IPS-NIHi7 (cell line): ENCODE results near the gene CASZ1.

Experiments
- DNase-seq: peaks from one replicate; pipeline ENCODE4 v3.0.0; 2012; ENCODE audit warnings: mixed read lengths; ENCODE audit errors: extremely low spot score

CASZ1 gene

DNA sequence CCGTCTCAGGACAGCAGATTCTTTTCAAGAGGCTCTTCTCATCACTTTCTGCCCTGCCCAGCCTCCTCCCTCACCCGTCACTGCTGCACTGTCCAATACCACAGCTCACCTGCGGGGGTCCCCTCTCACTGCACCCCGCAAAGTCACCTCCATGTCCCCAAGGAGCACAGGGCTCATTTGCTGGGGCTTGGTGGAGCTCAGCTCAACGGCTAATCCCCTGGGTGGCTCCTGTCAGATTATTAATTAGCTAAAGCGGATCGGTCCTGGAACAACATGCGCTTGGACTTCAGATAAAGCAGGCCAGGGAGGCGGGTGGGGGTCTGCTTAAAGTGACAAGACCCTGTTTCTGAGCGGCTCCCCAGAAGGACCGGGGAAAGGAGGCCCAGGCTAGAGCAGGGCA is 43.1 kb downstream of the CASZ1 start:
- DNase-seq, result peak; percentile 46

DNA sequence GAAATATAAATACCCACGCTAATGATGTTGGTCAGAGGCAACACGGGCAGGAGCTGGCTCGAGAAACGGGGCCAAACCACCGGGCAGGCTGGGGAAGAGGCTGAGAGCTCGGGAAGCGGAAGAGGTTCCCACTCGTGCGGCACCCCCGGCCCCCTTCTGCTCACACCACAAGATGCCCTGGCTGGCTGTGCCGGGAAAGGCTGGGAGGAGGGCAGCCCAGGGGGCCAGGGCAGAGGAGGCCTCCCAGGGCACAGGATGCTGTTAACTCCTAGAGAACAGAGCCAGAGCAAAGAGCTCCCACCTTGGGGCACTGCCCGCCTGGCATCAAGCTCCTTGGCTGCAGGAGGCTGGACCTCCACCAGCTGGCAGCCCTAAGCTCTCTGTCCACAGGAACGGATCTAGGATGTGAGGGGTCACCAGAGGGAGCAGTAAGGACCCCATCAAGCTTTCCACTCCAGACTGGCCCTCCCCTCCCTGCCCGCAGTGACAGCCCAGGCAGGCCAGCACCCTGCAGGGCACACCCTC is 44.8 kb downstream of the CASZ1 start:
- no peak for DNase-seq

DNA sequence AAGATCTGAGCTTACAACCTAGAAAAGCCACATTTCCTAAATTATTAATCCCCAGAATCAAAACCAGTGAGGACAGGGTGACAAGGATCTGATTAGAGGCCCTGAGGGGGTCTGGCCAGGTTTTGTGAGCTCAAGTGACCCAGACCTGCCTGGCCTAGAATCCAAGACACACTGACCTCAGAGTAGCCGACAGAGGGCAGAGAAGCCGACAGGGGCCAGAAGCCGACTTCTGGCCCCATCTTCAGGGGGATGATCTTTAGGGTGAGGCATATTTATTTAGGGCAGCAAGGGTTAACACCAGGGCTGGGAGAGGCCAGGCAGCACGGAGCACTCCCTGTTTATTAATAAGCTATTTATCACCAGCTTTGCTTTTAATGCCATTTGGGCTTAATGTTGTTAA is 45.3 kb downstream of the CASZ1 start:
- DNase-seq, result no peak

DNA sequence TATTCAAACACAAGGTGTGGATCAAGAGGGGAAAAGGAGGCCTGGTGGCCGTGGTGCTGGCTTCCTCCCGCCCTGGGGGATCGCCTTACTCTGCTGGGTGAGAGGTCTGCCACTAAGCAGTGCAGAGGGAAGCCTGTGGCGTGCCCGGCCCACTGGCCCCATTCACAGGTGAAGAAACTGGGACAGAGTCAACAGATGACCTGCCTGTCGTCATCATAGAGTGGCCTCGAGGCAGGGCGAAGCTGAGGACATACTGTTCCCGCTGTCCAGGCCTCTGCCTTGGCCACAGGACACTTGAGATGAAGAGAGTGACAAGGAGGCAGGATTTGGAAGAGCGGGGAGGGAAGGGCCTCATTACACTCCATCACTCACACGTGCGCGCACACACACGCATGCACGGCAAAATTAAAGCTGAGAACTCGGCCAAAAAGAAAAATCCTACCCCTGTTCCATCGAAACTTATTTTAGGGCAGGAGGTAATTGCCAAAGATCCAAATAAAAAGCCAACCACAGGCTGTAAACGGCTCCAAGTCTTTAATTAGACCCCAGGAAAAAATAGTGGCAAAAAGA is 50.5 kb downstream of the CASZ1 start:
- DNase-seq, result no peak

DNA sequence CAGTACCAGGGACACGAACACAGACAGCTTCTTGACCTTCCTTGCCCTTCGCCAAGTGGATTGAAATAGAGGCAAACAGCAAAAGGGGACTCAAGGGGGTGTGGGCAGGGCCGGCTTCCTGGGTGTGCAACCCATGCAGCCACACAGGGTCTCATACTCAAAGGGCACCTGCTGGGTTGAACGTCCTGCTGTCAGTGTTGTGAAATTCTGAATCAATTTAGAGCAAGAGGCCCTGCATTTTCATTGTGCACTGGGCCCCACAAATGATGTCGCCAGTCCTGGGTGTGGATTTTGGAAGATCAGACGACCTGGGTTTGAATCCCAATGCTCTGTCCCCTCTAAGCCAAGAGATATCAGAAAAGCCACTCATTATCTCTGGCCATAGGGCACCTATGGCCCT is 51.1 kb downstream of the CASZ1 start:
- DNase-seq, result no peak

DNA sequence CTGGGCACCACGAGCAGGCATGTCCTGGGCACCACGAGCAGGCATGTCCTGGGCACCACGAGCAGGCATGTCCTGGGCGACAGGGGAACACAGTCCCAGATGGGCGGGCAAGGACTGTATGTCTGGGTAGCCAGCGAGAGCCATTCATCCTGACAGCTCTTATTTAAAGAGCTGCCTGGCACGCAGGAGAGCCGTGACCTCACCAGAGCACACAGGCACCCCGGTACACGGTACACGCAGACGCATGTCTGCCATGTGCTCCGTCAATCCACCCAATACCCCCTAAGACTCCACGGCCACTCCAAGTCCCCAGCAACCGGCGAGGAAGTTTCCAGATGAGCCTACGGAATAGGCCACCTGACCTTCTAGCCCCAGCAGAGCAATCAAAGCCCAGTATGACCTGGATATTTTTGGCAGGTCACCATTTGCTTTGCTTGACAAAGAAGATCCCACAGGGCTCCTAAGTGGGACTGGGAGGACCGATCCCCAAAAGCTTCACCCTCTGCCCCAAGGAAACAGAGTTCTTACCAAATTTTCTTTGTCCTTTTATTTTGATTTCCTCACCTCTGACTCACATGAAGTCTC is 51.7 kb downstream of the CASZ1 start:
- DNase-seq, result no peak

DNA sequence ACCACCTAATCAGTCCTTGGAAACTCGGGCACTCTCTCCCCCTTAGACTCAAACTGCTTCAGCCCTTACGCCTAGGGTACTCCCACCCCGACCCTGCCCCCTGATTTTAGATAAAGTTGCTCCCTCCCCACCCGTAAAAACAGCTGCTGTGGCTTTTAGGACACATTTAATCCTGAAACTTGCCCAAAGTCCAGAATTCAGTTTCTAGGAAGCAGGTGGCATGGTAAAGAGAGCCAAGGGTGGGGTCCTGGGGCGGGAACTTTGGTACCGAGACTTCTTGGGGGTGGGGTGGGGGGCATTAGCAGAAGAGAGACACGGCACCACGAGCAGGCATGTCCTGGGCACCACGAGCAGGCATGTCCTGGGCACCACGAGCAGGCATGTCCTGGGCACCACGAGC is 52.4 kb downstream of the CASZ1 start:
- no peak for DNase-seq

DNA sequence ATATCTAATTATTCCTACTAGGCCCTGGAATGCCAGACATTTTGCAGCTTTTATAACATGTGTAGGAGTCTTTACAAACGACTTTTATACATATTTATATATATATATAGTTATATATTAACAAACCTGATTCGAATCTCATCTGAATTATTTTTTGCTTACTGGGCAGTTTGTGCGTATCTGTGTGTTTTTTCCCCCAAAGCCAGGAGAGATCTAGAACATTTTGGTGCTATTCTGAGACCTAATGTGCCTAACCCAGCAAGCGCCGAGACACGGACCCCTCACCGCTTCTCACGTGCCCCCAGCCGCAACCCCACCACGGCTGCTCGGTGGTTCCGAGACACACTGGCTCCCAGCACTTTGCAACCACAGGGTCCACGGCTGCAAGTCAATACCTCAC is 54.8 kb downstream of the CASZ1 start:
- no peak for DNase-seq

DNA sequence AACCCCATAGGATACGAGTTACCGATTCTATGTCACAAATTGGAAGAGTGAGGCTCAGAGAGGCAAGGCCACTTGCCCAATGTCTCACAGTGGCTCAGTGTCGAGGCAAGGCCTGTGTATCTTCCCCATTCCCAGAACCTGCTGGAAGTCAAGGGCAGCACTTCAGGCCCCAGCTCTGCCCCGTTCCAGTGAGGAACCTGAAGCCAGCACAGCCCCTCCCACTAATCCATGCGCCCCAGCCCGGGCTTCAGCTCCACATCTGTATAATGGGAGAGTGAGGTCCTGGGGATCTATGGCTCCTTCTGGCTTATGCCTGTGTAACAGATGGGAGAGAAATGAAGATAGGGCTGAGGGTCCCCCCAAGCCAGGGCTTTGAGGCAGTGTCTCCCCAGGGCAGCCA is 56.3 kb downstream of the CASZ1 start:
- no peak for DNase-seq

DNA sequence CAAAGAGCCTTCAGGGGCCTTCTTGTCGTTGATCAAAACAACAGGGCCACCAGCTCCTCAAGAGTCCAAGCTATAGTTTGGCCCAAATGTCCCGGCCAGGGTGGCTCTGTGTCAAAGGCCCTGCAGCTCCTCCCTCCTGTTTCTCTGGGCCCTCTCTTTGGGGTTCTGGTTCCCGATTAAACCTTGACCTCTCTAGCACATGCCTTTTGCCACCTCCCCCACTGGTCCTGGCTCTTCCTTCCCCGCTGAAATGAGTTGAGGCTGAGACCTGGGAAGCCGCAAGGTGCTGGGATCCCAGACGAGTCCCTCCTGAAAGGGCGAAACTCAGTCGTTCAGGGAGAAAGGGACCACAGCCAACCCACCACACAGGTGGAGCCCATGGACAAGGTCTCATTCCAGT is 56.9 kb downstream of the CASZ1 start:
- no peak for DNase-seq

DNA sequence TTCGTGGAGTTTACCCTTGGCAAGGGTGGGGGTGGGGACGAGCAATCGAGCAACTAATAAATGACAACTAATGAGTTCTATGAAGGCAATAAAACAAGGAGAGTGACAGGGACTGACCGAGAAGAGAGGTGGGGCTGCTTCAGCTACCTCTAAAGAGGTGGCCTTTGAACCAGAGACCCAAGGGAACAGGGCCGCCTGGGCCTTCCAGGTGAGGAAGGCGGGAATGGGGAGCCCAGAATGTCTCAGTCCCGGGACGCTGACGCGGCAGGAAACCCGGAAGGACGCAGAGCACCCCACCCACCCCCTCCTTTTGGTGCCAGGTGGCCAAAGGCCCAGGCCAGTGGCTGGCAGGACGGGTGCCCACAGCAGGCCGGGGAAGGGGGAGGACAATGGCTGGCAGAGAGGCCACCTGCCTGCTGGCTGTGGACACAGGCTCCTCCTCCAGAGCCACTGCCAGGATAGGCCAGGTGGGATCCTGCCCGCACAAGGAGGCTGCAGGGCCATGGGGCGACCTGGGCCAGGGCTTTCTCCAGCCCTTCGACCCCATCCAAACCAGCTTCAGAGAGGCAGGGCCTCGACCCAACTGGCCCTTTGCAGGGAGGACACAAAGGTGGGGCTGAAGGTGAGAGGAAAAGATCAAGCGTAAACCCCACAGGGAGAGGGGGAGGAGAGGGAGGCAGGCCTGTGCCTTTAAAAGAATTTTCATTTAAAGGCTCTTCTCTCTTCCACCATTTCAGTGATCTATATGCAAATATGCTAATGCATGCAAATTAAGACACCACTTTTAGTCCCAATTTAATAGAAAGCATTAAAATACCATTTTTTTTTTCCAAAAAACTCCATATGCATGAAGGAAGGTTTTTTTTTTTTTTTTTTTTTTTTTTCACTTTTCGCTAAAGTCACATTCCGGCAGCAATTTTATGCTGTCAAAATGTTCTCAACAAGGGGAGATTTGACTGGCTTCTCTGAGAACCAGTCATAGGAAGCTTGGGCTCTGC is 58.1 kb downstream of the CASZ1 start:
- no peak for DNase-seq

DNA sequence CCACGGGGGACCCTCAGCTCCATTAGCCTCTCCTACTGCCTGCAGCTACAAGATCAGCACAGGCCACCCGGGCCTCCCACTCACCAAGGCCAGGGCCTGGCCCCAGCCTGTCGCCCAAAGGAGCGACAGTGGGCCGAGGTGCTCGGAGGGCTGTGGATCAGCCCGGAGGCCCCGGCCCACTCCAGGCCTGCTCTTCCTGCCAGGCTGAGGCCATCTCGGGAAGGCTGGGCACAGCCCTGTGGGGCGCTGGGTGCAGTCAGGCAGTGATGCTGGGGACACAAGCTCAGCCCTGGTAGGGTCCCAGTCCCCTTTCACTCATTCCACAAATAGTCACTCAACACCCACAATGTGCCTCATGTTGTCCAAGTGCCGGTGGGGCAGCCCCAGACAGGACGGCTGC is 58.8 kb downstream of the CASZ1 start:
- DNase-seq, result no peak

DNA sequence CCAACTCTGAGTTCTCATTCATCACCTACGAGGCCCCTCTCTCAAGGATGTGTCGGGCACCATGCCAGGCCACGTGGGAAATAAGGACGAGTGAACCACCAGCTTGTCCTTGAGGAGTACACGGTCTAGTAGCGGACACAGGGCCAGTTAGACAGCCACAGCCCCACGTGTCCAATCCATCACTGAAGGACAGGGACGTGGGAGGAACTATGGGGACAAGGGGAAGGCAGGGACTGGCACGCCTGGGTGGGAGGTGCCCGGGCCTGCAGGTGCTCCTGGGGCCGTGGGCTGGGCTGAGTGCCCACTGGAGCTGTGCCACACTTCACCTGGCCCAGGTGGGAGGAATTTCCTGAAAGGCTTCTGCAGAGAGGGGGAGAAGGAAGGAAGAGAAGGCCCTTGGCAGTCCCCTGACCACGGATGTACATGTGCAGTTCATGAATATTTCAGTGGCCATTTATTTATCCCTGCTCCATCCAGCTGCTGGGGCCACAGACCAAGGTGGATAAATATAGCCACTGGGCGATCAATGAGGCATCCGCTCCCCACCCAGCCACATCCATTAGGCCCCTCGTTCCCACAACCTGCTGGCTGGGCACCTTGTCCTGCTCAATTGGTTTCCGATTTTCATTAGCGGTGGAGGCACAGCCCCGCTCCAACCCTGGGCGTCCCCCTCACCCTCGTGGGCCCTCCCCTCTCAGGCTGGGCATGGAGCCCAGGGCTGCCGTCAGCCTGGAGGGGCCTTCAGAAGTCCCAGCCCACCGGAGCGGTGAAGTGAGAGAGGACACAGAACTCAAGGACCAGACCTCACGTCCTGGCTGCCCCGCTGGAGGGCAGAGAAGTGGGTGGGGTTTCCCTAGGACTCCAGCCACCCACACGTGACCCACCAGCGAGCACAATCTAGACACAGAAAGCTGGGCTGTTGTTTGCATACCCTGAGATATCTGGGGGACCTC is 59.5 kb downstream of the CASZ1 start:
- DNase-seq, result no peak

DNA sequence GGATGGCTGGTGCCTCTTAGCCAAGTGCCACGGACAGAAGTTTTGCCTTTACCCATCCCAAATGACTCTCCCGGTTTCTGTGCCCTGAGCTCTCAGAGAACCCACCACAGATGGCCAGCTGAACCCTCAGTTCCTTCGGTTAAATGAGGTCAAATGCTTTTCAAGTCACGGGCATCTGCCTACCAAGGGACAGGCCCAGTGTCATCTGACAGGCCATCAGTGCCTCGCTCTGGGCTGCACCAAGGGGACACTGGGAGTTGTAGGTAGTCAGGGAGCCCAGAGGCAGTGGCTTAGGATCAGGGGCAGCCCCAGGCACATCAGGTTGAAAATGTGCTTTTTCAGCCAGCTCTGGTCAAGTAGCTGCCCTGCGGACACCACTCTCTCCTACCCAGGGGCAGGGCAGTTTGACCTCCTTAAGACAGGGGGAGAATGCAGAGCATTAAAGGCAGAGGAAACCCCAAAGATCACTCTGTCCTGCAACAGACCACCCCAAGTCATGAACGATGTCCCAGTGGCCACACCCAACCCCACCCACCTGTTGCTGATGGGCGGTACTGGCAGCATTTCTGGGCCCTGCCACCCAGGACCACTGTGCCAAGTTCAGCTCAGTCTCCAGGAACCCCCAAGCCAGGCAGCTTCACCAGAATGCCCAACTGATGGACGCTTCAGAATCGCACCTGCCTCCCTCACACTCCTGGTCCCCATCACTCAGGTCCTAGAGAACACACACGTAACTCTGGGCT is 60.7 kb downstream of the CASZ1 start:
- DNase-seq, result no peak

DNA sequence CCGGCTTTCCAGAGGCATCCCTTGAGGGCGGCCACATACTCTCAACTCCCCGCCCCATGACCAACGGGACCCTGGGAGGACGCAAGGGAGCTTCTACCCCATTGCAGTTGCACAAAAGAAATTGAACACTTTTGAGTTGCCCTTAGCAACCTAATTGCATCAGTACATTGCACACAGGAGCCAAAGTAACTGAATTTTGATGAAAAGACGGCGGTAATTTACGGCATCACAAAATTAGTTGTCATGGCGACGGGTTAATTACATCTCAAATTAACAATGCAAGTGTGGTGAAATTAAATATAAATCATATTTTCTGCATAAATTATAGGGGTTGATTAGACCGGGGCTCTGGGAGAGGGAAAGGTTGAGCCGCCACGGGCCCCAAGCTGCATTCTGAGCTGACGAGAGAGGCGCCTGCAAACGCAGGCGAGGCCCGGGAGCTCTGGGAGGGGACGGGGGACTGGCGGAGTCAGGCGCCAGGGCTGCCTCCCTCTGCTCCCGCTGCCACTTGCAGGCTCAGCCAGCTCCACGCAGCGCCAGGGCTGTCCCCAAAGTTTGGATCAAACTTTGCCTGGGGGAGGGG is 61.4 kb downstream of the CASZ1 start:
- peak; percentile 61 for DNase-seq

DNA sequence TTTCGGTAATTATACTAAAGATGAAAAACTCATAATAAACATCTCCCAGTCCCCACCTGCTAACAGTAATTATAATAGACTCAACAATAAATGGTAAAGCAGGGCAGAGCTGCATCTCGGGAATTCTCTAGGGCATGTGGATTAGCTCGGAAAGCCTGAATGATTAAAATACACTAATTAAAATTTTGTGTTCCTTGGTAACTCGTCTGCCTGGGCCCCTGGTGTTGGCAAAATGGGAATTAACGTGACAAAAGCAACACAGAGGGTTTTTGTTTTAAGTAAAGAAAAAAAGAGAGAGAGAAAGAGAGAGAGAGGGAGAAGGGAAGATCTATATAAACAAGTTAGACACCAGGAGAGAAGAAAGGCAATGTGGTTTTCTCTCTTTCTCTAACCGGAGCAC is 62.1 kb downstream of the CASZ1 start:
- no peak for DNase-seq

DNA sequence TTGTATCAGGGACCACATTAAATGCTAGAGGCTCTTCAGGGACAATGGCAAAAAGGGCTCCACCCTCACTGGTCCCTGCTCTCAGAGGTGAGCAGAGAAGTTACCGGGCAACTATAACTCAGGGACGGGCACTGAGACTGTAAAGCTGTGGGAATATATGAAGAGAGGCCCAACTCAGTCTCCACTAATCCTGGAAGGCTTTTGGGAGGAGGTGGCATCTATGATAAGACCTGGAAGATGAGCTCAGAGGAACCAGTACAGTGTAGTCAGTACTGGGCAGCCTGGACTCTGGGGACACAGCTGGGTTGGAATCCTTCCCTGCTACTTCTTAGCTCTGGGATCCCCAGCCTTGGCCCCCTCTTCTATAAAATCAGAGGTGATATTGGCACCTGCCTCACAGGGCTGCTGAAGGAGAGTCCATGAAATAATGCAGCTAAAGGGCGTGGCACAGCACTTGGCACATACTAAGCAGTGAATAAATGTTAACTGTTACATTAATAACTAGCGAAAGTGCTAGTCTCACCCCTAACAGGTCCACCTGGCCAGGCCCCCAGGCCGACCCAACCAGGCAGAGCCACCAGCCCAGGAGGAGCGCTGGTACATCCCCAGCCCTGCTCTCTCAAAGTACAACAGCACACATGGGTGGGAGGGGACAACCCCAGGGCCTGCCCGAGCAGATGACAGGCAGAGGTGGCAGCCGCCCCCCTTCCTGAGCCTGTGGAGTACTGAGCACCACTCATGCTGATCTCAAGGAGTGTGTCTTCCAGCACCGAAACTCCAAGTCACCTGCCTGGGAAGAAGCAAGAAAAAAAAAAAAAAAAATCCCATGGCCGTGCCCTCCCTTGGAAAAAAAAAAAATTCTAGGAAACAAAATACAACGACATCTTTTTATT is 62.7 kb downstream of the CASZ1 start:
- DNase-seq, result peak; percentile 55

DNA sequence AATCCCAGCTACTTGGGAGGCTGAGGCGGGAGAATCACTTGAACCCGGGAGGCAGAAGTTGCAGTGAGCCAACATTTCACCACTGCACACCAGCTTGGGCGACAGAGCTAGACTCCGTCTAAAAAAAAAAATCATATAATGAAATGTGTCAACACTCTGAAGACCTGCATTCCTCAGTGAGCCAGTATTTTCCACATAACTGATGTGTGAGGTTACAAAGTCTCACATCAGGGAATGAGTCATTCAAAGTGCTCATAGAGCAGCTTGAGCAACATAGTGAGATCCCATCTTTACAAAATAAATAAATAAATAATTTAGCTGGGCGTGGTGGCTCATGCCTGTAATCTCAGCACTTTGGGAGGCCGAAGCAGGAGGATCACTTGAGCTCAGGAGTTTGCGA is 65.5 kb downstream of the CASZ1 start:
- DNase-seq, result no peak

DNA sequence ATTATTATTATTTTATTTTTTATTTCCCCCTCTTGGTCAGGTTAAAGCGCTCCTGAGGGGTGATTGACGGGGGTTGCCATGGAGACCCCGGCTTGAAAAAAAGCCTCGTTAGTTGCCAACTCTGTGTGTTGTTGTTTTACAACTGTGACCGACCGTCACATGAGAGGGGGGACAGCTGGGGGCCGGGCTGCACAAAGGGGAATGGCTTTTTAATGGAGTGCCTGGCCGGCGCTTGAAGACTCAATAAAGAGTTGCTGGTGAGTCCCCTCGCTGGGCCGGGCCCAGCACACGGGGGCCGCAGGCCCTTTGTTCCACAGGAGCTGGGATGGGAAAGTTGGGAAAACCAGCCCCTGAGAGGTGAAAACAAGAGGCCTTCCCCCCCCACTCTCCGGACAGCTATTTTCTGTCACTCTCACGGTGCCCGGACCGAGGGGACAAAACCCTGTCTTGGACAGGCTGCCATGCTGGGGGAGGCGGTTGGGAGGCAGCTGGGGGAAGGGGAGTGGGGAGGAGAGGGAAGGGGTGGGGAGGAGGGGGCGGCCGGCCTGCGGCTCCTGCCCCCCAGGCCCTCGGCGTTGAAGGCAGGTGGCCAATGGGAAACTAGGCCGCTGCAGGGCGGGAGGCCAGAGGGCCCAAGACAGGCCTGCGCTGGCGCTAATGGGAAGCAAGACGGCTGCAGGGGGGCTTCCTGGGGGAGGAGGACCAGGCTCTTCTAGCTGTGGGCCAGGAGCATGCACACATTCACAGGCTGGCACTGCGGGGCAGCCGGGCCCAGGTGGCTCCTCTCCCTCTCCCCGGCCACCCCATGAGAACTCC is 67.6 kb downstream of the CASZ1 start:
- DNase-seq, result no peak
